ENCODE results near the gene SLC6A13.

The SLC6A13 gene

GRCh38 chr12:225012-225411 is 37.6 kb downstream of the SLC6A13 start:
- no peak overlapping the region for H3K27ac ChIP-seq (ENCODE audit: low read length)
- H2AFZ ChIP-seq (ENCODE audit: low read depth, low read length): no peak overlapping the region
- H3K9ac ChIP-seq (ENCODE audit: low read depth, low read length): no peak overlapping the region
- DNase-seq: no peak
- no peaks in the 10 kb centered on the region for H3K36me3 ChIP-seq (ENCODE audit: insufficient read depth, low read length)
- no peaks in the 10 kb centered on the region for H3K79me2 ChIP-seq (ENCODE audit: insufficient read depth, low read length)
- H4K20me1 ChIP-seq (ENCODE audit: insufficient read depth, low read length): no peaks in the 10 kb centered on the region; the same call in 1 of the 2 replicates
- H3K27me3 ChIP-seq (ENCODE audit: insufficient read depth, low read length, poor library complexity): peaks cover 33% of the 10 kb centered on the region
- TF ChIP-seq CTCF (IDR thresholded peaks at IDR 0.05; ENCODE audit: borderline replicate concordance, extremely low read depth, low read length, poor library complexity, severe bottlenecking) (no peak), EZH2 (IDR thresholded peaks at IDR 0.05; ENCODE audit: borderline replicate concordance, low read depth, low read length, severe bottlenecking) (no peak)
- H3K4me3 ChIP-seq (ENCODE audit: low read depth in 1 of 2, low read length in 2 of 2): no peak overlapping the region
- H3K4me2 ChIP-seq (ENCODE audit: insufficient read depth, low read length): no peak overlapping the region
- no peak for ATAC-seq (ENCODE audit: insufficient read depth, low read depth)
- H3K4me1 ChIP-seq (ENCODE audit: insufficient read depth, low read length): no peaks in the 10 kb centered on the region
- no peaks in the 10 kb centered on the region for H3K9me3 ChIP-seq (ENCODE audit: insufficient read depth, low read length, severe bottlenecking)

GRCh38 chr12:224330-224729 is 38.3 kb downstream of the SLC6A13 start:
- Histone ChIP-seq H3K4me2 (ENCODE audit: insufficient read depth, low read length) (no peak overlapping the region), H3K27me3 (ENCODE audit: insufficient read depth, low read length, poor library complexity) (peaks cover 26% of the 10 kb centered on the region), H3K27ac (ENCODE audit: low read length) (no peak overlapping the region), H3K4me1 (ENCODE audit: insufficient read depth, low read length) (no peaks in the 10 kb centered on the region), H3K9ac (ENCODE audit: low read depth, low read length) (no peak overlapping the region), H3K36me3 (ENCODE audit: insufficient read depth, low read length) (no peaks in the 10 kb centered on the region), H3K4me3 (ENCODE audit: low read depth in 1 of 2, low read length in 2 of 2) (no peak overlapping the region), H2AFZ (ENCODE audit: low read depth, low read length) (no peak overlapping the region), H3K9me3 (ENCODE audit: insufficient read depth, low read length, severe bottlenecking) (no peaks in the 10 kb centered on the region), H4K20me1 (ENCODE audit: insufficient read depth, low read length) (no peaks in the 10 kb centered on the region; the same call in 1 of the 2 replicates), H3K79me2 (ENCODE audit: insufficient read depth, low read length) (no peaks in the 10 kb centered on the region)
- TF ChIP-seq CTCF (IDR thresholded peaks at IDR 0.05; ENCODE audit: borderline replicate concordance, extremely low read depth, low read length, poor library complexity, severe bottlenecking) (no peak), EZH2 (IDR thresholded peaks at IDR 0.05; ENCODE audit: borderline replicate concordance, low read depth, low read length, severe bottlenecking) (no peak)
- no peak for DNase-seq
- ATAC-seq (ENCODE audit: insufficient read depth, low read depth): no peak

GRCh38 chr12:223841-224240 is 38.8 kb downstream of the SLC6A13 start:
- no peak overlapping the region for H2AFZ ChIP-seq (ENCODE audit: low read depth, low read length)
- no peaks in the 10 kb centered on the region; the same call in 1 of the 2 replicates for H4K20me1 ChIP-seq (ENCODE audit: insufficient read depth, low read length)
- no peak for ATAC-seq (ENCODE audit: insufficient read depth, low read depth)
- no peaks in the 10 kb centered on the region for H3K4me1 ChIP-seq (ENCODE audit: insufficient read depth, low read length)
- no peaks in the 10 kb centered on the region for H3K36me3 ChIP-seq (ENCODE audit: insufficient read depth, low read length)
- no peak overlapping the region for H3K9ac ChIP-seq (ENCODE audit: low read depth, low read length)
- peaks cover 21% of the 10 kb centered on the region for H3K27me3 ChIP-seq (ENCODE audit: insufficient read depth, low read length, poor library complexity)
- H3K4me3 ChIP-seq (ENCODE audit: low read depth in 1 of 2, low read length in 2 of 2): no peak overlapping the region
- no peaks in the 10 kb centered on the region for H3K9me3 ChIP-seq (ENCODE audit: insufficient read depth, low read length, severe bottlenecking)
- H3K79me2 ChIP-seq (ENCODE audit: insufficient read depth, low read length): no peaks in the 10 kb centered on the region
- DNase-seq: no peak
- H3K27ac ChIP-seq (ENCODE audit: low read length): no peak overlapping the region
- no peak overlapping the region for H3K4me2 ChIP-seq (ENCODE audit: insufficient read depth, low read length)
- no peak for TF ChIP-seq CTCF (IDR thresholded peaks at IDR 0.05; ENCODE audit: borderline replicate concordance, extremely low read depth, low read length, poor library complexity, severe bottlenecking)
- no peak for TF ChIP-seq EZH2 (IDR thresholded peaks at IDR 0.05; ENCODE audit: borderline replicate concordance, low read depth, low read length, severe bottlenecking)

GRCh38 chr12:221736-222135 is 40.9 kb downstream of the SLC6A13 start:
- DNase-seq (no peak), ATAC-seq (ENCODE audit: insufficient read depth, low read depth) (no peak)
- H3K9me3 ChIP-seq (ENCODE audit: insufficient read depth, low read length, severe bottlenecking): no peaks in the 10 kb centered on the region
- H2AFZ ChIP-seq (ENCODE audit: low read depth, low read length): no peak overlapping the region
- H3K9ac ChIP-seq (ENCODE audit: low read depth, low read length): no peak overlapping the region
- no peak for TF ChIP-seq CTCF (IDR thresholded peaks at IDR 0.05; ENCODE audit: borderline replicate concordance, extremely low read depth, low read length, poor library complexity, severe bottlenecking)
- no peak for TF ChIP-seq EZH2 (IDR thresholded peaks at IDR 0.05; ENCODE audit: borderline replicate concordance, low read depth, low read length, severe bottlenecking)
- no peak overlapping the region for H3K4me2 ChIP-seq (ENCODE audit: insufficient read depth, low read length)
- peaks cover 5% of the 10 kb centered on the region for H3K27me3 ChIP-seq (ENCODE audit: insufficient read depth, low read length, poor library complexity)
- no peak overlapping the region for H3K4me3 ChIP-seq (ENCODE audit: low read depth in 1 of 2, low read length in 2 of 2)
- no peaks in the 10 kb centered on the region for H3K4me1 ChIP-seq (ENCODE audit: insufficient read depth, low read length)
- H3K27ac ChIP-seq (ENCODE audit: low read length): no peak overlapping the region
- no peaks in the 10 kb centered on the region for H3K36me3 ChIP-seq (ENCODE audit: insufficient read depth, low read length)
- H3K79me2 ChIP-seq (ENCODE audit: insufficient read depth, low read length): no peaks in the 10 kb centered on the region
- H4K20me1 ChIP-seq (ENCODE audit: insufficient read depth, low read length): no peaks in the 10 kb centered on the region
